ENCODE results near the gene GALNT1. TPM values are rescaled to one million over a fixed set of nuclear protein-coding genes. Genes with fewer than 3 reads are reported as not detected.

The GALNT1 gene
- polyA plus RNA-seq, 1 donor (not counting 4 experiments of a cell fraction or from before 2014, with no cell fraction given): 69.4 TPM

GRCh38 chr18:35570182-35570581 lies 11.4 kb upstream of the GALNT1 start:
- no peak overlapping the region for H3K4me2 ChIP-seq (ENCODE audit: control insufficient read depth, extremely low read depth, insufficient read depth, low read depth, low read length)
- no peak overlapping the region for H3K4me3 ChIP-seq (ENCODE audit: control insufficient read depth in 2 of 3, extremely low read depth in 1 of 3, insufficient read depth in 2 of 3, low read depth in 1 of 3, low read length in 3 of 3)
- no peaks in the 10 kb centered on the region for H3K27me3 ChIP-seq (ENCODE audit: control insufficient read depth, extremely low read depth, insufficient read depth, low read length)
- no peak overlapping the region for H3K27ac ChIP-seq (ENCODE audit: control insufficient read depth, insufficient read depth, low read length)
- H3K9ac ChIP-seq (ENCODE audit: control insufficient read depth, extremely low read depth, insufficient read depth, low read length): no peak overlapping the region
- H2AFZ ChIP-seq (ENCODE audit: control insufficient read depth, low read length): no peak overlapping the region
- no peaks in the 10 kb centered on the region for H3K9me3 ChIP-seq (ENCODE audit: control insufficient read depth, low read depth, low read length)
- no peaks in the 10 kb centered on the region for H3K4me1 ChIP-seq (ENCODE audit: control insufficient read depth, extremely low read depth, insufficient read depth, low read length)
- no peaks in the 10 kb centered on the region for H3K9me1 ChIP-seq (ENCODE audit: control insufficient read depth, extremely low read depth, insufficient read depth, low read length)
- H3K79me2 ChIP-seq (ENCODE audit: control insufficient read depth, insufficient read depth, low read length): no peaks in the 10 kb centered on the region
- TF ChIP-seq EZH2 (IDR thresholded peaks at IDR 0.05; ENCODE audit: low read length) (no peak), CTCF (optimal IDR thresholded peaks at IDR 0.05 in 1 of 3, IDR thresholded peaks at IDR 0.05 in 1 of 3, conservative IDR thresholded peaks at IDR 0.05 in 1 of 3; ENCODE audit: extremely low read depth in 1 of 3, insufficient read depth in 2 of 3, low read length in 3 of 3) (no peak)
- H3K36me3 ChIP-seq (ENCODE audit: control insufficient read depth in 2 of 2, extremely low read depth in 1 of 2, insufficient read depth in 2 of 2, low read length in 2 of 2): no peaks in the 10 kb centered on the region
- no peaks in the 10 kb centered on the region for H4K20me1 ChIP-seq (ENCODE audit: control insufficient read depth, extremely low read depth, insufficient read depth, low read length)
- FAIRE-seq: no peak
- DNase-seq (ENCODE audit: low read depth, low spot score): no peak
- dilution Hi-C loops (cut with MboI; ENCODE audit: extremely low pct_ligation_motif_present, low sequenced_read_pairs): no loop called here

- H4K20me1 ChIP-seq (ENCODE audit: control insufficient read depth, extremely low read depth, insufficient read depth, low read length): no peaks in the 10 kb centered on the region
- H2AFZ ChIP-seq (ENCODE audit: control insufficient read depth, low read length): no peak overlapping the region
- H3K4me2 ChIP-seq (ENCODE audit: control insufficient read depth, extremely low read depth, insufficient read depth, low read depth, low read length): no peak overlapping the region
- no peak for TF ChIP-seq EZH2 (IDR thresholded peaks at IDR 0.05; ENCODE audit: low read length)
- TF ChIP-seq CTCF (optimal IDR thresholded peaks at IDR 0.05 in 1 of 3, IDR thresholded peaks at IDR 0.05 in 1 of 3, conservative IDR thresholded peaks at IDR 0.05 in 1 of 3; ENCODE audit: extremely low read depth in 1 of 3, insufficient read depth in 2 of 3, low read length in 3 of 3): no peak
- no peaks in the 10 kb centered on the region for H3K79me2 ChIP-seq (ENCODE audit: control insufficient read depth, insufficient read depth, low read length)
- dilution Hi-C loops (cut with MboI; ENCODE audit: extremely low pct_ligation_motif_present, low sequenced_read_pairs): no loop called here
- no peaks in the 10 kb centered on the region for H3K36me3 ChIP-seq (ENCODE audit: control insufficient read depth in 2 of 2, extremely low read depth in 1 of 2, insufficient read depth in 2 of 2, low read length in 2 of 2)
- no peaks in the 10 kb centered on the region for H3K4me1 ChIP-seq (ENCODE audit: control insufficient read depth, extremely low read depth, insufficient read depth, low read length)
- no peak overlapping the region for H3K9ac ChIP-seq (ENCODE audit: control insufficient read depth, extremely low read depth, insufficient read depth, low read length)
- no peak overlapping the region for H3K4me3 ChIP-seq (ENCODE audit: control insufficient read depth in 2 of 3, extremely low read depth in 1 of 3, insufficient read depth in 2 of 3, low read depth in 1 of 3, low read length in 3 of 3)
- DNase-seq (ENCODE audit: low read depth, low spot score) (no peak), FAIRE-seq (no peak)
- no peaks in the 10 kb centered on the region for H3K9me3 ChIP-seq (ENCODE audit: control insufficient read depth, low read depth, low read length)
- no peaks in the 10 kb centered on the region for H3K9me1 ChIP-seq (ENCODE audit: control insufficient read depth, extremely low read depth, insufficient read depth, low read length)
- no peaks in the 10 kb centered on the region for H3K27me3 ChIP-seq (ENCODE audit: control insufficient read depth, extremely low read depth, insufficient read depth, low read length)
- no peak overlapping the region for H3K27ac ChIP-seq (ENCODE audit: control insufficient read depth, insufficient read depth, low read length)
Observed at GRCh38 chr18:35571138-35571537, 10.4 kb upstream of the GALNT1 start.

Measured in keratinocyte (primary cell).